Measurements from ENCODE around the gene DACH2.

DNA sequence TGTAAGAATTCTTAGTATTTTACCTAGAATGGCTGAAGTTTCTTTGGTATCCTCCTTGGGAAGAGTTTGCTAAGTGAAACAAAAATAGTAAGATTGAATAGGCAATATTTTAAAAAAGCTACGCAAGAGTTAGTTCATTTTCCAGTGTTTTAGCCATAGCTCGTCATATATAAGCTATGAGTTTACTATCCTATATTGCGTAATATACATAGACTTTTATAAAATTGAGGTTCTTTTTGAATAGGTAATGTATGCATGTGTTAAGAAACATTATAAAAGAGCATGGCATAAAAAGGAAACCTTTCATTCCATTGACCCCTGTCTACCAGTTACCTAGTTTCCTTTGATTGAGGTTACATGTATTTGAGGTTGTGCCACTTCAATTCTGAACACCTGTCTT lies 67.0 kb downstream of the DACH2 start:
- TF ChIP-seq, protein P1, sequence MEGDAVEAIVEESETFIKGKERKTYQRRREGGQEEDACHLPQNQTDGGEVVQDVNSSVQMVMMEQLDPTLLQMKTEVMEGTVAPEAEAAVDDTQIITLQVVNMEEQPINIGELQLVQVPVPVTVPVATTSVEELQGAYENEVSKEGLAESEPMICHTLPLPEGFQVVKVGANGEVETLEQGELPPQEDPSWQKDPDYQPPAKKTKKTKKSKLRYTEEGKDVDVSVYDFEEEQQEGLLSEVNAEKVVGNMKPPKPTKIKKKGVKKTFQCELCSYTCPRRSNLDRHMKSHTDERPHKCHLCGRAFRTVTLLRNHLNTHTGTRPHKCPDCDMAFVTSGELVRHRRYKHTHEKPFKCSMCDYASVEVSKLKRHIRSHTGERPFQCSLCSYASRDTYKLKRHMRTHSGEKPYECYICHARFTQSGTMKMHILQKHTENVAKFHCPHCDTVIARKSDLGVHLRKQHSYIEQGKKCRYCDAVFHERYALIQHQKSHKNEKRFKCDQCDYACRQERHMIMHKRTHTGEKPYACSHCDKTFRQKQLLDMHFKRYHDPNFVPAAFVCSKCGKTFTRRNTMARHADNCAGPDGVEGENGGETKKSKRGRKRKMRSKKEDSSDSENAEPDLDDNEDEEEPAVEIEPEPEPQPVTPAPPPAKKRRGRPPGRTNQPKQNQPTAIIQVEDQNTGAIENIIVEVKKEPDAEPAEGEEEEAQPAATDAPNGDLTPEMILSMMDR (IDR thresholded peaks at IDR 0.05): no peak
- no peak for TF ChIP-seq POLR2A (IDR thresholded peaks at IDR 0.05)
